GM19193 (cell line): ENCODE results near the gene PSMC4.

Experiments
- POLR2A ChIP-seq: IDR thresholded peaks from 4 replicates; pipeline ENCODE4 v1.6.1; 2011; ENCODE audit not compliant: insufficient read depth, insufficient read length; ENCODE audit errors: extremely low read depth

PSMC4 gene

DNA sequence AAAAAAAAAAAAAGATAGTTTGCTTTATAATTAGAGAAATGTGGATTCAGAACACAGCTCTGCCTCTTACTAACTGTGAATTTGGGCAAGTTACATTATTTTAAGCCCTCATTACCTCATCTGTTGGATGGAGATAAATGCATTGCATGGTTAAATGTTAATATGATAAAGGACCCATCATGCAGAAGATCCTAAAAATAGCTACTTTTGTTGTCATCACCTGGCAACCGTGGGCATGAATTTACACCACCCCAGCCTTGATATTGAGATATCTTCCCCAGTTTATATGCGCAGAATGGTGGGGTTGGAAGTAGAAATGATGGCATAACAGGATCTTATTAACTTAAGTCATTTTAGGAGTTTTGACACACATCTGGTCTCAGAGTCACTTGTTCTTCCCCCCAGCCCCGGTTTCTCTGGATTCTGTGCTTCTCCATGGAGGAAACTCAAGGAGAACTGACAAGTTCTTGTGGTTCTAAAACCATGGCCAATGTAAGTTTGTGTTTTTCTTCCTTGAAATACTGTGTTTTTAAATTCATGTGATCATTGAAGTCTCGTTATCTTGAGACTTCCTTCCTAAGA lies 34.8 kb downstream of the PSMC4 start:
- TF ChIP-seq POLR2A: no peak

DNA sequence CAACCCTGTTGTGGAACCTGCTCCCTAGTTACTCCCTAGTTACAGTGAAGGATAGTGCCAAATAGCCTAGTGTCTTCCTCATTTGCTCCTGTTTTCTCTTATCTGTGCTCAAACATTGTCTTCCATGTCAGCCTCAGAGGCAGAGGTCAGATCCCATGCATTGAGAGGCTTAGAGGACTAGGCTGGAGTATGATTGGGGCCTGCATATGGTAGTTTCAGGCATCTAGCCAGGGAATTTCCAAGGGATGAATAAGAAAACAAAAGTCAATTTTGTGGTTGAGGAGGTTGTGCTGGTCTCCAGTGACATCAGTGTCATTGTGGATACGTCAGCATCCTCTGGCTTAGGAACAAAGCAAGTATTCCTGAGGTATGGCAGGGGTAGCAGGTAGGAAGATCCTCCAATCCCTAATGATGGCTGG lies 35.3 kb downstream of the PSMC4 start:
- TF ChIP-seq POLR2A: no peak

DNA sequence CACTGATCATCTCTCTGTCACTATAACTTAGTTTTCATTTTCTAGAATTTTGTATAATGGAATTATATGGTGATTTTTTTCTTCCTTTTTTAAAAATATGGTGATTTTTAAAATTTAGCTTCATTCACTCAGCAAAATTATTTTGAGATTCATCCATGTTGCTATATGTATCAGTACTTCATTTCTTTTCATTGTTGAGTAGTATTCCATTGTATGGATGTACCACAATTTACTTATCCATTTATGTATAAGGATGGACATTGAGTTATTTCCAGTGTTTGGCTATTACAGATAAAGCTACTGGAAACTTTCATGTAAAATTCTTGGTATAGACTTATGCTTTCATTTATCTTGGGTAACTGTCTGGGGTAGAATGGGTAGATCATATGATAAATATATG lies 38.7 kb downstream of the PSMC4 start:
- no peak for TF ChIP-seq POLR2A

DNA sequence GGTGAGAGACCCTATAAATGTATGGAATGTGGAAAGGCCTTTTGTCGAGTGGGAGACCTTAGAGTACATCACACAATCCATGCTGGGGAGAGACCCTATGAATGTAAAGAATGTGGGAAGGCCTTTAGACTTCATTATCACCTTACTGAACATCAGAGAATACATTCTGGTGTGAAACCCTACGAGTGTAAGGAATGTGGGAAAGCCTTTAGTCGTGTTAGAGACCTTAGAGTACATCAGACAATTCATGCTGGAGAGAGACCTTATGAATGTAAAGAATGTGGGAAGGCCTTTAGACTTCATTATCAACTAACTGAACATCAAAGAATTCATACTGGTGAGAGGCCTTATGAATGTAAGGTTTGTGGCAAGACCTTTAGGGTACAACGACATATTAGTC lies 43.0 kb downstream of the PSMC4 start:
- no peak for TF ChIP-seq POLR2A

DNA sequence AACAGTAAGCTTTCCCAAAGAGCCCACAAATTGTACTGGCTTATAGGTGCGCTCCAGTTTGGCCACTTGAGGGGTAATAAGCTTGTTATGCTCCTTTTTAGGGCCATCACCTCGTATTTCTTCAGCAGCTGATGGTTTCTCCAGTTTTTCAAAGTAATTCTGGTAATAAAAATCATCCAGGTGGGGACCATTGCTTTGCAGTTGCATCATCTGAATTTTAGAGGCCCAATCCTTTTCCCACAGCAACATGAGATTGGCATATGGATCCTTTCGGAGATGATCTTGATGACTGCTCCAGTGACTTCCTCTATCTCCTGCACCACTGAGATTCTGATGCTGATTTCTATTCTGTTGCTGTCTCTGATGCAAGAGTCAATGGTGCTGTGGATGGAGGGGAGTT lies 53.0 kb downstream of the PSMC4 start:
- TF ChIP-seq POLR2A: no peak

DNA sequence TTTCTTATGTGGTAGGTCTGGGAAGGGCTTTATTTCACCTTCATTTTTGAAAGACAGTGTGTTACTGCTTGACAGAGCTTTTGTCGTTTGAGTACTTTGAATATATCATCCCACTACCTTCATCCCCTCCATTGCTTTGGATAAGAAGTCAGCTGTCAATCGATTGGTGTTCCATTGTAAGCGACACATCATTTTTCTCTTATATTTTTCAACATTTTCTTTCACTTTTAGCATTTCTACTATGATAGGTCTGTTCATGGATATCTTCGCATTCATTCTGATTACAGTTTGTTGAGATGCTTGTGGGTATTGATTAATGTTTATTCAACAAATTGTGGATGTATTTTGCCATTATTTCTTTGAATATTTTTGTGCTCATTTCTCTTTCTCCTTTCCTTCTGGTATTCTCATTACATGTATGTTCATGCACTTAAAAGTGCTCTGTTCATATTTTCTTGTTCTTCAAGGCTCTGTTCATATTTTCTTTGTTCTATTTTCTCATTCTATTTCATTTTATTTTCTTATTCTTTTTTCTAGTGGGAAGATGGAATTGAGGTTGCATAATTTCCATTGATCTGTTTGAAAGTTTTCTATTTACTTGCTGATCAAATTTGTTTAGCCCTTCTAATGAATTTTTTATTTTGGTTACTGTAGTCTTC lies 55.1 kb downstream of the PSMC4 start:
- no peak for TF ChIP-seq POLR2A

DNA sequence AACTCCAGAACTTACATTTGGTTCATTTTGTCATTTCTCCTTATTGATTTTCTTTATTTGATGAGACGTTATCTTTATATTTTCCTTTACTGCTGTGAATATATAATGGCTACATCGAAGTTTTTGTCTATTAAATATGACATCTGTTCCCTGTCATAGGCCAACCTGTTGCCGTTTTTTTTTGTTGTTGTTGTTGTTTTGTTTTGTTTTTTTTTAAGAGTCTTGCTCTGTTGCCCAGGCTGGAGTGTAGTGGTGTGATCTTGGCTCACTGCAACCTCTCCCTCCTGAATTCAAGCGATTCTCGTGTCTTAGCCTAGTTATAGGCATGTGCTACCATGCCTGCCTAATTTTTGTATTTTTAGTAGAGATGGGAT lies 55.6 kb downstream of the PSMC4 start:
- no peak for TF ChIP-seq POLR2A
